ENCODE results near the gene NANP. TPM values are rescaled to one million over a fixed set of nuclear protein-coding genes. Genes with fewer than 3 reads are reported as not detected.
A peak's percentile ranks its signal among the peaks of the same experiment; 100 is the strongest.
"Not testable (repeated sequence)": the region's sequence is repeated elsewhere in the genome, so short reads cannot be mapped to it uniquely, and the experiment has no call there.

Gene NANP
- polyA plus RNA-seq, 1 donor = 5.7 TPM

GRCh38 chr20:25637247-25637646 lies 13.4 kb upstream of the NANP start:
- no peaks in the 10 kb centered on the region for H3K4me1 ChIP-seq (ENCODE audit: control insufficient read depth, insufficient read depth, low read length)
- peaks cover 2% of the 10 kb centered on the region for H3K36me3 ChIP-seq (ENCODE audit: control insufficient read depth, insufficient read depth, low read length)
- WGBS (ENCODE audit: insufficient coverage, low lambda C conversion rate) = 100% methylated on average over 1 of the region's 2 CpGs
- no peaks in the 10 kb centered on the region for H3K27me3 ChIP-seq (ENCODE audit: control insufficient read depth, insufficient read depth, low read length)
- H3K27ac ChIP-seq (ENCODE audit: low read length) = no peak overlapping the region
- H3K9me3 ChIP-seq (ENCODE audit: control insufficient read depth, low read depth, low read length) = no peaks in the 10 kb centered on the region
- no peak overlapping the region for H3K4me3 ChIP-seq (ENCODE audit: low read length)
- DNase-seq = no peak

- H3K9me3 ChIP-seq (ENCODE audit: control insufficient read depth, low read depth, low read length) = no peaks in the 10 kb centered on the region
- H3K4me3 ChIP-seq (ENCODE audit: low read length) = no peak overlapping the region
- no peaks in the 10 kb centered on the region for H3K4me1 ChIP-seq (ENCODE audit: control insufficient read depth, insufficient read depth, low read length)
- 83% methylated on average over 1 of the region's 5 CpGs for WGBS (ENCODE audit: insufficient coverage, low lambda C conversion rate)
- H3K27me3 ChIP-seq (ENCODE audit: control insufficient read depth, insufficient read depth, low read length) = no peaks in the 10 kb centered on the region
- peaks cover 2% of the 10 kb centered on the region for H3K36me3 ChIP-seq (ENCODE audit: control insufficient read depth, insufficient read depth, low read length)
- no peak for DNase-seq
- H3K27ac ChIP-seq (ENCODE audit: low read length) = no peak overlapping the region
These were observed 9.4 kb upstream of the NANP start for GRCh38 chr20:25632940-25633790.

DNA sequence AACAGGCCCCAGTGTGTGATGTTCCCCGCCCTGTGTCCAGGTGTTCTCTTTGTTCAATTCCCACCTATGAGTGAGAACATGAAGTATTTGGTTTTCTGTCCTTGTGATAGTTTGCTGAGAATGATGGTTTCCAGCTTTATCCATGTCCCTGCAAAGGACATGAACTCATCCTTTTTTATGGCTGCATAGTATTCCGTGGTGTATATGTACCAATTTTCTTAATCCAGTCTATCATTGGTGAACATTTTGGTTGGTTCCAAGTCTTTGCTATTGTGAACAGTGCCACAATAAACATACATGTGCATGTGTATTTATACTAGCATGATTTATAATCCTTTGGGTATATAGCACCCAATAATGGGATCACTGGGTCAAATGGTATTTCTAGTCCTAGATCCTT lies 6.8 kb upstream of the NANP start:
- no CpG with 5 or more reads among the region's 2 CpGs for WGBS (ENCODE audit: insufficient coverage, low lambda C conversion rate)
- DNase-seq; H3K27me3 ChIP-seq (ENCODE audit: control insufficient read depth, insufficient read depth, low read length); H3K9me3 ChIP-seq (ENCODE audit: control insufficient read depth, low read depth, low read length); H3K4me1 ChIP-seq (ENCODE audit: control insufficient read depth, insufficient read depth, low read length); H3K27ac ChIP-seq (ENCODE audit: low read length); H3K4me3 ChIP-seq (ENCODE audit: low read length); H3K36me3 ChIP-seq (ENCODE audit: control insufficient read depth, insufficient read depth, low read length): not testable (repeated sequence)

GRCh38 chr20:25629816-25630499 lies 6.1 kb upstream of the NANP start:
- H3K4me1 ChIP-seq (ENCODE audit: control insufficient read depth, insufficient read depth, low read length) = no peaks in the 10 kb centered on the region
- DNase-seq = no peak
- WGBS (ENCODE audit: insufficient coverage, low lambda C conversion rate) = no CpG with 5 or more reads among the region's 8 CpGs
- no peaks in the 10 kb centered on the region for H3K36me3 ChIP-seq (ENCODE audit: control insufficient read depth, insufficient read depth, low read length)
- H3K9me3 ChIP-seq (ENCODE audit: control insufficient read depth, low read depth, low read length) = no peaks in the 10 kb centered on the region
- no peak overlapping the region for H3K27ac ChIP-seq (ENCODE audit: low read length)
- no peak overlapping the region for H3K4me3 ChIP-seq (ENCODE audit: low read length)
- no peaks in the 10 kb centered on the region for H3K27me3 ChIP-seq (ENCODE audit: control insufficient read depth, insufficient read depth, low read length)

GRCh38 chr20:25626779-25627178 lies 3.0 kb upstream of the NANP start:
- 100% methylated on average over 1 of the region's 9 CpGs for WGBS (ENCODE audit: insufficient coverage, low lambda C conversion rate)
- no peaks in the 10 kb centered on the region for H3K9me3 ChIP-seq (ENCODE audit: control insufficient read depth, low read depth, low read length)
- no peak for DNase-seq
- H3K27me3 ChIP-seq (ENCODE audit: control insufficient read depth, insufficient read depth, low read length) = no peaks in the 10 kb centered on the region
- H3K36me3 ChIP-seq (ENCODE audit: control insufficient read depth, insufficient read depth, low read length) = no peaks in the 10 kb centered on the region
- no peak overlapping the region for H3K4me3 ChIP-seq (ENCODE audit: low read length)
- no peak overlapping the region for H3K27ac ChIP-seq (ENCODE audit: low read length)
- H3K4me1 ChIP-seq (ENCODE audit: control insufficient read depth, insufficient read depth, low read length) = peaks cover 4% of the 10 kb centered on the region

DNA sequence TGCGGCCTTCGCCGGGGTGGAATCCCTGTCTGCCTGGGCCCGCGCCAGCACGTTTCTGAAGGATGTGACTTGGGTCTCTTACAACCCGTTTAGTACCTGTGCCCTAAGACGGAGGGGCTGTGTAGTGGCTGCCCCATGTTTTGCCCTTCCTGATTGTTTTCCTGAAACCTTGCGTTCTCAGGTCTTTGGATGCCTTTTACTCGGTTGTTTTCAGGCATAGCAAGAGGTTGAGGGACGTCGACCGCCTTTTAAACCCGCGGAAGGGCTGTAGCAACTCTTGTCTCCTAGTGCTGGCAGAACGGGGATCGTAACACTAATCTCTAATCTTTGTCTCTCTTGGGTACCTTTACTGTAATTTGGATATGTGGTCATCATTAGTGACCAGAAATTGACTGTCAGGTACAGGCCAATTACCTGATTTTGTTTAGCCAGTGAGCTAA lies 706 bp upstream of the NANP start:
- peaks cover 4% of the 10 kb centered on the region for H3K4me1 ChIP-seq (ENCODE audit: control insufficient read depth, insufficient read depth, low read length)
- peak overlapping the region; percentile 74 for H3K4me3 ChIP-seq (ENCODE audit: low read length)
- peak overlapping the region; percentile 92 for H3K27ac ChIP-seq (ENCODE audit: low read length)
- no peak for DNase-seq
- H3K9me3 ChIP-seq (ENCODE audit: control insufficient read depth, low read depth, low read length) = no peaks in the 10 kb centered on the region
- WGBS (ENCODE audit: insufficient coverage, low lambda C conversion rate) = no CpG with 5 or more reads among the region's 17 CpGs
- H3K27me3 ChIP-seq (ENCODE audit: control insufficient read depth, insufficient read depth, low read length) = no peaks in the 10 kb centered on the region
- no peaks in the 10 kb centered on the region for H3K36me3 ChIP-seq (ENCODE audit: control insufficient read depth, insufficient read depth, low read length)

GRCh38 chr20:25623225-25623735 lies 534 bp downstream of the NANP start:
- Histone ChIP-seq H3K9me3 (ENCODE audit: control insufficient read depth, low read depth, low read length) (no peaks in the 10 kb centered on the region), H3K27ac (ENCODE audit: low read length) (peak overlapping the region; percentile 92), H3K27me3 (ENCODE audit: control insufficient read depth, insufficient read depth, low read length) (no peaks in the 10 kb centered on the region), H3K4me1 (ENCODE audit: control insufficient read depth, insufficient read depth, low read length) (peaks cover 4% of the 10 kb centered on the region), H3K36me3 (ENCODE audit: control insufficient read depth, insufficient read depth, low read length) (no peaks in the 10 kb centered on the region), H3K4me3 (ENCODE audit: low read length) (peak overlapping the region; percentile 74)
- DNase-seq = peak; percentile 26 to 63
- WGBS (ENCODE audit: insufficient coverage, low lambda C conversion rate) = no CpG with 5 or more reads among the region's 45 CpGs

DNA sequence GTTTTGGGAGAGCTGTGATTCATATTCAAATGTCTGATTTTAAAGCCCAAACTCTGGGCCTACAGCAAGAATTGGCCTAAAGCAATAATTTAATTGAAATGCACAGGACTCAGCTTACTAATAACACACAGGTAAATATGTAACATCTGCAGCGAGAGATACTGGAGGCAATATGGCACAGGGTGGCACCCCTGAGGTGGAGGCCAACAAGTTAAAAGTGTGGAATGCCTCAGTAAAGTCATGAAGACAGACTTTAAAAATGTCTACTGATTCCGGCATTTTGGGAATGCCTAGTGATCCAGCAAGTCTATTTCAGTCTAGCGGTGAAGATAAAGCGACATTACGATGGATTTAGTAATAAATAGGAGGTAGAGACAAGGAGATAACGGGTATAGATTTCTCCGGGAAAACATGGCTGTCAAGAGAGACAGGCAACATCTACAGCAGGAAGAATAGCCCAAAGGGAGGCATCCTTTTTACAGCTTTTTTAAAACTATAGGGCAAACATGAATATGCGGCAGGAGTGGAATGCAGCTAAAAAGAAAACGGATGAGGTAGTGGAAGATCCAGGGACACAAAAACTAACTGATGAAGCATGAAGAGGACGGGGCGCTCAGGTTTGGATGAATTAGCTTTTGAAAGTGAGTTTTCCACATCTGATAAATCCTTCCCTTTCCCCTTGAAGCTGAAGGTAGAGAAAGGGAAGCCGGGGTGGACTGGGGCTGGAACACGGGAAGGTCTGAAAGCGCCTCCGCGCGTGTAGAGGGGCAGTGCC lies 1.2 kb downstream of the NANP start:
- Histone ChIP-seq H3K9me3 (ENCODE audit: control insufficient read depth, low read depth, low read length) (no peaks in the 10 kb centered on the region), H3K36me3 (ENCODE audit: control insufficient read depth, insufficient read depth, low read length) (no peaks in the 10 kb centered on the region), H3K27ac (ENCODE audit: low read length) (peak overlapping the region; percentile 92), H3K27me3 (ENCODE audit: control insufficient read depth, insufficient read depth, low read length) (no peaks in the 10 kb centered on the region), H3K4me1 (ENCODE audit: control insufficient read depth, insufficient read depth, low read length) (peaks cover 4% of the 10 kb centered on the region), H3K4me3 (ENCODE audit: low read length) (peak overlapping the region; percentile 74)
- DNase-seq = no peak
- 8% methylated on average over 2 of the region's 17 CpGs for WGBS (ENCODE audit: insufficient coverage, low lambda C conversion rate)

- H3K4me3 ChIP-seq (ENCODE audit: low read length) = no peak overlapping the region
- H3K27me3 ChIP-seq (ENCODE audit: control insufficient read depth, insufficient read depth, low read length) = no peaks in the 10 kb centered on the region
- no CpG with 5 or more reads among the region's 6 CpGs for WGBS (ENCODE audit: insufficient coverage, low lambda C conversion rate)
- H3K36me3 ChIP-seq (ENCODE audit: control insufficient read depth, insufficient read depth, low read length) = no peaks in the 10 kb centered on the region
- no peaks in the 10 kb centered on the region for H3K9me3 ChIP-seq (ENCODE audit: control insufficient read depth, low read depth, low read length)
- no peak for DNase-seq
- H3K4me1 ChIP-seq (ENCODE audit: control insufficient read depth, insufficient read depth, low read length) = peaks cover 4% of the 10 kb centered on the region
- H3K27ac ChIP-seq (ENCODE audit: low read length) = no peak overlapping the region
These were observed 1.8 kb downstream of the NANP start for GRCh38 chr20:25622049-25622448.

GRCh38 chr20:25619514-25619913 lies 4.3 kb downstream of the NANP start:
- H3K36me3 ChIP-seq (ENCODE audit: control insufficient read depth, insufficient read depth, low read length) = peaks cover 3% of the 10 kb centered on the region
- WGBS (ENCODE audit: insufficient coverage, low lambda C conversion rate) = 70% methylated on average over 2 of the region's 3 CpGs
- H3K4me3 ChIP-seq (ENCODE audit: low read length) = no peak overlapping the region

More at GRCh38 chr20:25619514-25619913, 4.3 kb downstream of the NANP start:
- no peak for DNase-seq
- Histone ChIP-seq H3K9me3 (ENCODE audit: control insufficient read depth, low read depth, low read length) (no peaks in the 10 kb centered on the region), H3K27me3 (ENCODE audit: control insufficient read depth, insufficient read depth, low read length) (no peaks in the 10 kb centered on the region), H3K4me1 (ENCODE audit: control insufficient read depth, insufficient read depth, low read length) (peaks cover 2% of the 10 kb centered on the region), H3K27ac (ENCODE audit: low read length) (no peak overlapping the region)
